Ascending aorta (tissue), 2 donors: ENCODE data around the gene IL20RB. TPM values are rescaled to one million over a fixed set of nuclear protein-coding genes. Genes with fewer than 3 reads are reported as not detected.

ENCODE experiments used
- DNase-seq, 2 donors: peaks; one replicate each; pipeline ENCODE4 v3.0.0-alpha.2; 2019; ENCODE audit warnings: low spot score in 2 of 2
- H3K27ac ChIP-seq, 2 donors: fragments of 200-600 bp; sonication (generic); one replicate each; pipeline ENCODE4 v1.5.1; 2016 to 2017; ENCODE audit warnings: mild to moderate bottlenecking in 1 of 2
- H3K27me3 ChIP-seq: fragments of 200-600 bp; sonication (generic); one replicate; pipeline ENCODE4 v1.5.1; 2017
- H3K36me3 ChIP-seq, 2 donors: fragments of 200-600 bp; sonication (generic); one replicate each; pipeline ENCODE4 v1.5.1; 2016
- H3K4me1 ChIP-seq, 2 donors: fragments of 200-600 bp; sonication (generic); one replicate each; pipeline ENCODE4 v1.5.1; 2016 to 2017; ENCODE audit warnings: mild to moderate bottlenecking in 1 of 2
- H3K4me3 ChIP-seq, 2 donors: fragments of 200-600 bp; sonication (generic); one replicate each; pipeline ENCODE4 v1.5.1; 2016 to 2017; ENCODE audit warnings: mild to moderate bottlenecking in 1 of 2
- H3K9me3 ChIP-seq, 2 donors: fragments of 200-600 bp; sonication (generic); one replicate each; pipeline ENCODE4 v1.5.1; 2016
- intact Hi-C: fragments of 100-400 bp; cut with DNase I; formaldehyde crosslinking; loops from one replicate; pipeline ENCODE4 v1.15.1; 2023
- total RNA-seq: library from RNA; depleted of rRNA; stranded (reverse); fragments of >200 nt; gene quantifications from one replicate; pipeline ENCODE4 v1.1.0, GENCODE V29; 2016
- TF ChIP-seq, protein P1 (sequence below), 3 experiments: fragments of 200-600 bp in 2 of 3; fragments of 450-650 bp in 1 of 3; sonication (generic) in 2 of 3; IDR thresholded peaks; one replicate each; pipeline ENCODE4 v1.5.1; 2016 to 2019; ENCODE audit warnings: antibody characterized with exemption in 3 of 3, mild to moderate bottlenecking in 1 of 3, moderate library complexity in 1 of 3

Gene IL20RB
- total RNA-seq, 1 donor from 2014 or later: not detected

GRCh38 chr3:136988651-136989050 lies 30.9 kb downstream of the IL20RB start:
- no peaks in the 10 kb centered on the region for H3K9me3 ChIP-seq
- H3K36me3 ChIP-seq: no peaks in the 10 kb centered on the region
- no peaks in the 10 kb centered on the region for H3K27me3 ChIP-seq
- H3K4me3 ChIP-seq: no peak overlapping the region
- TF ChIP-seq, protein P1, sequence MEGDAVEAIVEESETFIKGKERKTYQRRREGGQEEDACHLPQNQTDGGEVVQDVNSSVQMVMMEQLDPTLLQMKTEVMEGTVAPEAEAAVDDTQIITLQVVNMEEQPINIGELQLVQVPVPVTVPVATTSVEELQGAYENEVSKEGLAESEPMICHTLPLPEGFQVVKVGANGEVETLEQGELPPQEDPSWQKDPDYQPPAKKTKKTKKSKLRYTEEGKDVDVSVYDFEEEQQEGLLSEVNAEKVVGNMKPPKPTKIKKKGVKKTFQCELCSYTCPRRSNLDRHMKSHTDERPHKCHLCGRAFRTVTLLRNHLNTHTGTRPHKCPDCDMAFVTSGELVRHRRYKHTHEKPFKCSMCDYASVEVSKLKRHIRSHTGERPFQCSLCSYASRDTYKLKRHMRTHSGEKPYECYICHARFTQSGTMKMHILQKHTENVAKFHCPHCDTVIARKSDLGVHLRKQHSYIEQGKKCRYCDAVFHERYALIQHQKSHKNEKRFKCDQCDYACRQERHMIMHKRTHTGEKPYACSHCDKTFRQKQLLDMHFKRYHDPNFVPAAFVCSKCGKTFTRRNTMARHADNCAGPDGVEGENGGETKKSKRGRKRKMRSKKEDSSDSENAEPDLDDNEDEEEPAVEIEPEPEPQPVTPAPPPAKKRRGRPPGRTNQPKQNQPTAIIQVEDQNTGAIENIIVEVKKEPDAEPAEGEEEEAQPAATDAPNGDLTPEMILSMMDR (IDR thresholded peaks at IDR 0.05): no peak
- no peaks in the 10 kb centered on the region for H3K4me1 ChIP-seq
- DNase-seq: no peak
- intact Hi-C loops: no loop called here
- no peak overlapping the region for H3K27ac ChIP-seq

DNA sequence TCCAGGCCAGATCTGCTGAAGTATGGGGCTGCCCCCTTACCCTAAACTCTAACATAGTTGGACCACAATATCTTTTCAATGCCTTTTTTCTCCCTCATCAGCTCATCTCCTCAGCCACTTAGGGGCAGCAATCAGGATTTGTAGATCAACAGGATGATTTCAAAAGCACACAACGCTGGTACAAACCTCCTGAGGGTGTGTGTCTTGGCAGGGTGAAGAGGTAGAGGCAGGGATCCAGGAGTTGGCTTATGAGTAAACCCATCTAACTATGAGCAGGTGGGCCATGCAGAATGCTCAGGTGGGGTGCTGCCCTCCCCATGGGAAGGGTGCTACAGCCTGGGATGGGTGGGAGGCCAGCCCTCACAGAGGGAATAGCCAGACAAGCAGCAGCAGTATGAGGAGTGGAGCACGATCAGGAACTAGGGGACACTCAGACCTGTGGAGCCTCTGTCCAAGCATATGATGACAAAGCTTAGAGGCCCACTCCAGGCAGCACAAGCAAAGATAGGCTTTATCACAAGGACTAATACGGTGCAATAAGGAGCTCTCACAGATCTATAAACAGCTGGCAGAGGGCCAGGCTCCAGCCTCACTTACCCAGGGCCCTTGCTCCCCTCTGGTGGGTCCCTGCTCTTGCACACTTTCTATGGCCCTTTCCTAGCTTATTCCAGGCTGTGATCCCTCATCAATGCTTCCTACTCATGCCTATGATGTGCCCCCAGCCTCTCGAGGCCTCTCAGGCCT lies 32.2 kb downstream of the IL20RB start:
- H3K4me3 ChIP-seq: no peak overlapping the region
- no peak overlapping the region for H3K27ac ChIP-seq
- H3K4me1 ChIP-seq: peaks cover 0 to 8% of the 10 kb centered on the region in 2 donors
- H3K36me3 ChIP-seq: no peaks in the 10 kb centered on the region
- no peak for DNase-seq
- H3K27me3 ChIP-seq: no peaks in the 10 kb centered on the region
- intact Hi-C loops: no loop called here
- TF ChIP-seq, protein P1 (IDR thresholded peaks at IDR 0.05): no peak
- no peaks in the 10 kb centered on the region for H3K9me3 ChIP-seq

GRCh38 chr3:136990826-136991225 lies 33.0 kb downstream of the IL20RB start:
- intact Hi-C loops: no loop called here
- TF ChIP-seq, protein P1 (IDR thresholded peaks at IDR 0.05): no peak
- H3K4me3 ChIP-seq: no peak overlapping the region

GRCh38 chr3:136992115-136992514 lies 34.3 kb downstream of the IL20RB start:
- no peaks in the 10 kb centered on the region for H3K9me3 ChIP-seq
- no peak overlapping the region for H3K4me3 ChIP-seq
- no peak for DNase-seq
- no peaks in the 10 kb centered on the region for H3K27me3 ChIP-seq
- no peak overlapping the region for H3K27ac ChIP-seq
- TF ChIP-seq, protein P1 (IDR thresholded peaks at IDR 0.05): no peak
- no peaks in the 10 kb centered on the region for H3K36me3 ChIP-seq
- H3K4me1 ChIP-seq: peaks cover 0 to 17% of the 10 kb centered on the region in 2 donors
- intact Hi-C loops: no loop called here

More at GRCh38 chr3:136990826-136991225, 33.0 kb downstream of the IL20RB start:
- Histone ChIP-seq H3K36me3 (no peaks in the 10 kb centered on the region), H3K27me3 (no peaks in the 10 kb centered on the region), H3K9me3 (no peaks in the 10 kb centered on the region), H3K4me1 (peaks cover 0 to 15% of the 10 kb centered on the region in 2 donors), H3K27ac (no peak overlapping the region)
- no peak for DNase-seq

DNA sequence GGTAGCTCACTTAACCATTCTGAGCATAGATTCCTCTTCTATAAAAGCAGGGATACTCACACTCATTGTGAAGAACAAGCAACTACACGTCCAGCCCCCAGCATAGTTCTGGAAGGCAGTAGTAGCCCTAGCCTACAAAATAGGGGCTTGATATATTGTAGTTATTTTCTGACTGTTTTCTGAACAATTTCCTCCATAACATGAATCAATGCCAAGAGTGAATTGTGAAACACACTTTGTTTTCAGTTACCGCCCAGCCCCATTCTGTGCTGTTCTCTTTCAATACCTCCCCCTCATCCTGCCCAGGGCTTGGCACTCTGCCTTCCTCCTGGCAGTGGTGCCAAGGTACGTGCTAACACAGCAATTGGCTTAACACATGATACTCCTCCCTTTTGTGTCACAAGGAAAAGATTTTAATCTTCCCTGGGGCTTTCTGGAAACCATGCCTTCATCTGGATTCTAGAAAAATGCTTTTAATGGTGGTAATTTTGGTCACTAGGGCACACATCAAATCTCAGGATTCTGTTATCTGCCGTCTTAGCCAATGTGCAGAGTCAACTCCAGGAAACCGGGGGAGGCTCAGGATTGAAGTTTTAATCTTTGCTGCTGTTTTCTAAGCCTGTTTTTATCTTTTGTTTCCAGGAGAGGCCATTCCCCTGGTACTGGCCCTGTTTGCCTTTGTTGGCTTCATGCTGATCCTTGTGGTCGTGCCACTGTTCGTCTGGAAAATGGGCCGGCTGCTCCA lies 37.2 kb downstream of the IL20RB start:
- Histone ChIP-seq H3K9me3 (no peaks in the 10 kb centered on the region), H3K4me1 (peaks cover 0 to 17% of the 10 kb centered on the region in 2 donors), H3K27ac (peak overlapping the region; percentile 77 to 85), H3K36me3 (no peaks in the 10 kb centered on the region), H3K4me3 (peak overlapping the region in 1 of 2 donors; percentile 3), H3K27me3 (no peaks in the 10 kb centered on the region)
- TF ChIP-seq, protein P1 (IDR thresholded peaks at IDR 0.05): no peak
- peak; percentile 83 to 95 for DNase-seq
- intact Hi-C loops: loop anchor here (1.0 to 2.0 kb wide), 2 partner anchors 133 to 242 kb away; partner anchors contain the start of genes NCK1 and STAG1
